DOHH2 (cell line): ENCODE data around the gene TUBB6.

Experiments
- CTCF ChIP-seq: fragments of 200-600 bp; sonication (generic); IDR thresholded peaks from one replicate; pipeline ENCODE4 v1.5.1; 2014; ENCODE audit warnings: antibody characterized with exemption, mild to moderate bottlenecking, low read depth, low read length; ENCODE audit not compliant: poor library complexity, severe bottlenecking
- EZH2phosphoT487 ChIP-seq: fragments of 200-600 bp; sonication (generic); IDR thresholded peaks from 2 replicates; pipeline ENCODE4 v1.6.1; 2017; ENCODE audit warnings: borderline replicate concordance, mild to moderate bottlenecking, antibody characterized with exemption, low read length, moderate library complexity, mixed read lengths

GRCh38 chr18:12366784-12367183, 58.7 kb downstream of the TUBB6 start:
- TF ChIP-seq CTCF (no peak), EZH2phosphoT487 (no peak)
